NOMO-1 (cell line): ENCODE measurements around the gene LPIN1.

Experiments
- DNase-seq, 2 experiments: peaks; one replicate each; lab custom pipeline; 2025; ENCODE audit not compliant: unreplicated experiment in 2 of 2; lab: John Stamatoyannopoulos, UW

LPIN1 gene

GRCh38 chr2:11778416-11778815 is 32.0 kb downstream of the LPIN1 start:
- no peak for DNase-seq

DNA sequence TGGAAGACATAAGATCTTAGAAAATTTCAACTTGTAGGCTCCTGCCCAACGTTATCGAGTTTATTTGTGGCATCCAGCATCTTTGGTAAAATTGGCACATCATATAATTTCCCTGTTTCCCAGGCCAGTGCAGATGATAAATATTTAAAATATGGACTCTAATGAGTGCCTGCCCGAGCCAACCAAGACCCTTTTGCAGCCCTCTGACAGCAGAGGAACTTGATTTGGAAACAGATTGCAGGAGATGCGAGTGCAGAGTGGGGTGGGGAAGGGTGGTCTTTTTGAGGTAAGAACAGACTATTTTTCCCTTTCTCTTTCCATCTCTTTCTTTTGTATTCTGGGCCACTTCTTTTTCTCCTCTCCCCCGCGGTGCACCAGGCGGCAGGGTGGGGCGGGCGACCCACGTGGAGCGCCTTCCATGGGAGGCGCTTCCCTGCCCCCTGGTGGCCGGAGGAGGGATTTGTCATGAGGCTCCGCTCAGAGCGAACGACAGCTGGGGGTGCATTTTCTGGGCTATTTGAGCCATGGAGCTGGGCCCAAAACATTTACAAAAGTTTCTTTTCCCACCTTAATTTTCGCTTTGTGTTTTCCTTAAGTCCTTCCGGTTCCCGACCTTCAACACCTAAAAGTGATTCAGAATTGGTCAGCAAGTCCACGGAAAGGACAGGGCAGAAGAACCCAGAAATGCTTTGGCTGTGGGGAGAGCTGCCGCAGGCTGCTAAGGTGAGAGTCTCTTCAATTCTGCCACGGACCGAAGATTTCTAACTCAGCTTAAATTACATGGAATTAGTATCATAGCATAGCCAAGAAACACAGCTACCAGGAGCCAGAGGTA is 32.7 kb downstream of the LPIN1 start:
- DNase-seq = peak; percentile 56

GRCh38 chr2:11781602-11782001 is 35.2 kb downstream of the LPIN1 start:
- no peak for DNase-seq

DNA sequence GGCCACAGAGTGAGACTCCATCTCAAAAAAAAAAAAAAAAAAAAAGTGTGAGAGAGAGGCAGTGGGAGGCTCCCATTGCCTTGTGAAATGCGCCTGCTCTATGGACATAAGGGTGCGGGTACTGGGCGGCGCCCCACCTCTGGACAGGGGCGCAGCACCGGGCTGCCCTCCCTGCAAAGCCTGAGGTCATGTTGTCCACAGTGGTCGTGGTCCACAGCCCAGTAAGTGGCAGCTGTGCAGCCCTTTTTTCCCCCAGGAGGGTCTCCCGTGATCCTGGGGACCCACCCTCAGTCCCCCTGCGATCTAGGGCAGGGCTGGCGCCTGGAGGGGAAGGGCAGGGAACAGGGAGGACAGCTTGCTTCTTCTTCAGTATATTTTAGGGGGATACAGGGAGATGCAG is 37.8 kb downstream of the LPIN1 start:
- no peak for DNase-seq

DNA sequence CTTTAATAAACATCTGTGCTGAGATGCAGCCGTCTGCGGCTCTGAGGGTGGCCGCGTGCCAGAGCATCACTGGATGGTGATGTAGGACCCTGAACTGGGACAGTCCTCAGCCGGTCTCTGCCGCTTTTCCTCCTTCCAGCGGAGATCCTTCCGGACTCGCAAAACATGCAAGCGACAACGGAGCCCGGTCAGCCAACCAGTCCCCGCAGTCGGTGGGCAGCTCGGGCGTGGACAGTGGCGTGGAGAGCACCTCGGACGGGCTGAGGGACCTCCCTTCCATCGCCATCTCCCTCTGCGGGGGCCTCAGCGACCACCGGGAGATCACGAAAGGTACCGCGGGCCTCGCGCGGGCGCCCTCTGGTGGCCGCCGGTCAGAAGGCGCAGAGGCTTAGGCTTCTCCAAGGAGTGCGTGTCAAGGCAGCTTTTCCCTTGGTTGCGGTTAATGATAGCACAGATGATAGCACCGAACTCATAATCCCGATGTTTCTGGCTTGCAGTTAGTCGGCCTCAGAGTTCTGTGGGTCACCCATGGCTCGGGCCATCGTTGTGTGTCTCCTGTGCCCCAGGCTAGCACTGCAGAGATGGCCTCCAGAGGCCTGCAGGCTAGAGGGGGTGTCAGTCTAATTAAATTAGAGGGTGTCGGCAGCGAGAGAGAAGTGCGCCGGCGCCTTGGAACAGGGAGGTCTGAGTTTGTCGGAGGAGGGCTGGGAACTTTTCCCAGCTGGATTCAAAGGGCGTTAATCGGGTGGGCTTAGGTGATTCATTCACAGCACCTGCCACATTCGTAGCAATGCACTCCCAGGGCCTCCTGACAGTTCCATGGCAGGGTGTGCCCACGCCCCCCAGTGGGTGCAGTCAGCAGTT is 38.5 kb downstream of the LPIN1 start:
- no peak for DNase-seq

DNA sequence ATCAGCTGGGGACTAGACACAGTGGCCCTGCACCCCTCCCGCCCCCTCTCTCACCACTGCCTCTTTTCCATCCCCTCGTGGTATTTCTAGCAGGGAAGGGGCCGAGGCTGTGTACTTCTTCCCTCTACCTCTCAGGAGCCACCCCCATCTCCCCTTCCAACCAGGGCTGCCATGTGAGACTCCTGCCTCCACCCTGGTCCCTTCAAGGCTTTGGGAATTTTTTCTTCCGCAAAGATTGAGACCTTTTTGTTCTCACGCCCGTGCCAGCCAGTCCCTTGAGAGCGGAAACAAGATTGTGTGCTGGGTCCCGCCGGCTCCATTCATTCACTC is 39.1 kb downstream of the LPIN1 start:
- no peak for DNase-seq

DNA sequence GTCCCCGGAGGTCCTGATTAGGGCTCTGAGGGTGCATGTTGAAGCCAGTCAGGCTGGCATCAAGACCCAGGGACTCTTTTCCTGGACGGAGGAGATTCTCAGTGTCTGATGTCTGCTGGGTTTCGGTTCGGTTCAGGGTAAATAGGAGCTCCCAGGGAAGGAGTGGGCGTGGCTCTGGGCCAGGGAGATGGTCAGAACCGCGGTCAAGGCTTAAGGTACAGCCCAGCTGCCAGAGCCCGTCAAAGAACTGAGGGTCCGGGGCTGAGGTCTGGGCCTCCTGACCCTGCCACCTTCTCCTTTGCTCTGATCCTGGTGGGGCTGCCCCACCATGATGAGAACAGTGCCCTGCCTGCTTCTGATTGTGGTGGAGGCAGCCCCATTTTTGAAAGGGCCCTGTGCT is 39.8 kb downstream of the LPIN1 start:
- DNase-seq = no peak

DNA sequence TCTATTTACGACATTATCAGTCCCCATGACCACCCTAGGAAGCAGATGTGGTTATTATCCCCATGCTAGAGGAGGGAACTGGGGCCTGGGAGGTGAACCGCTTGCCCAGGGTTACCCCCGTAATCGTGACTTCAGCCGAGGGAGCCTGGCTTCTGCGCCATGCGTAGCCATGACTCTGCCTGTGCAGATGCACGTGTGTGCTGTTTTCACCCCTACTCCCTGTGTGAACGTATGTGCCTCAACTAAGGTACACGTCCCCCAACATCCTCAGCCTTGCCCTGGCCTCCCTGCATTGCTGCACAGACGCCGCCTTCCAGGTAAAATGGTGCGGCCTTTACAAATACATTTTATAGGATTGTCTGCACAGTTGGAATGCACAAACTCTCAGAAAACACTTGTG is 40.2 kb downstream of the LPIN1 start:
- no peak for DNase-seq

DNA sequence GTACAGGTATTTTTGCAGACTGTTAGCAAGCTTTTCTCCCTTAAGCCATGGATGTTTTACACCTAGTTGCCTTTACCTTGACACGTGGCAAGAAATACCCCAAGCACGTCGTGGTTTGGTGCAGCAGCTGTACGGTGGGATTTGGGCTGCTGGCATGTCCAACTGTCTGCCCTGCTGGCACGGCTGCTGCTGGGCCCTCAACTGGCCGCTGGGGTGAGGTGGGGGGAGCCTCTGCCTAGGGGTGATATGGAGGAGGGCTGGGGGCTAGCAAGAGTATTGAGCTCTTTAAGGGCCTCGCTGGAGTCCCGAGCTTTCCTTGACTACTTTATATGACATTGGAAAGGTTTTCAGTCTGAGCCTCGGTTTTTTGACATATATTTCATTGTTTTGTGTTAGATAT is 41.6 kb downstream of the LPIN1 start:
- no peak for DNase-seq

GRCh38 chr2:11788461-11789124 is 42.2 kb downstream of the LPIN1 start:
- DNase-seq = no peak

DNA sequence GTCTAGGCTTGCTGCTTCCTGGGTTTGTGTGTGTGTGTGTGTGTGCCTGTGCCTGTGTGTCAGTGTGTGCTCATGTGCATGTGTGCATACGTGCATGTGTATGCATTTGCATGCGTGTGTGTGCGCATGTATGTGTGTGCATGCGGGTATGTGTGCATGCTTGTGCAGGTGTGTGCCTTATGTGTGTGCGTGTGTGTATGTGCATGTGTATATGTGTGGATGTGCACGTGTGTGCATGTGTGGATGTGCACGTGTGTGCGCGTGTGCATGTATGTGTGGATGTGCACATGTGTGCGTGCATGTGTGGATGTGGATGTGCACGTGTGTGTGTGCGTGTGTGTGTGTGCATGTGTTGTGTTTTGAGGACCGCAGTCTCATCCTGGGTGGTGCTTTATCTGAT is 42.8 kb downstream of the LPIN1 start:
- DNase-seq = no peak

- DNase-seq = no peak
Observed at GRCh38 chr2:11790228-11790627, 43.8 kb downstream of the LPIN1 start.

DNA sequence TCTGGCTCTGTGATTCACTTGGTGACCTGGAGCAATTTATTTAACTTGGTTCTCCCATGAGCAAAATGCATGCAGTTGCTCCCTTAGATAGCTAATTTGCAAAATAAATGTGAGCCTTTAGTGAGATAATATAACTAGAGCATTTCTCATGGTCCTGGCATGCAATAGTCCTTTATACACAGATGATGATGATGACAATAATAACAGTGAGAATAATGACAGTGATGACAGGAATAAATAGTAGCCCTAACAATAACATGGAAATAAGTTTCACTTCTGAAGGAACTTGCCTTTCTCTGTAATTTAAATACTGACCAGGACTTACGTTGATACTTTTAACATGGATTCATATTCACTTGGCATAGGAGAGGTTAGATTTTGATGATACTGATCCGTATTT is 49.2 kb downstream of the LPIN1 start:
- no peak for DNase-seq

- no peak for DNase-seq
Observed at GRCh38 chr2:11796190-11797171, 50.0 kb downstream of the LPIN1 start.

DNA sequence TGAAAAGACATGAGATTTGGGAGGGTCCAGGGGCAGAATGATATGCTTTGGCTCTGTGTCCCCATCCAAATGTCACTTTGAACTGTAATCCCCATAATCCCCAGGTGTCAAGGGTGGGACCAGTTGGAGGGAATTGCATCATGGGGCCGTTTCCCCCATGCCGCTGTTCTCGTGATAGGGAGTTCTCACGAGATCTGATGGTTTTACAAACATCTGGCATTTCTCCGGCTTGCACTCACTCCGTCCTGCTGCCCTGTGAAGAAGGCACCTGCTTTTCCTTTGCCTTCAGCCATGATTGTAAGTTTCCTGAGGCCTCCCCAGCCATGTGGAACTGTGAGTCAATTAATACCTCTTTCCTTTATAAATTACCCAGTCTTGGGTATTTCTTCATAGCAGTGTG is 51.4 kb downstream of the LPIN1 start:
- no peak for DNase-seq

GRCh38 chr2:11798701-11799435 is 52.4 kb downstream of the LPIN1 start:
- peak; percentile 81 to 86 for DNase-seq

- no peak for DNase-seq
Observed at GRCh38 chr2:11799826-11800225, 53.4 kb downstream of the LPIN1 start.

- DNase-seq = no peak
Observed at GRCh38 chr2:11802782-11803191, 56.4 kb downstream of the LPIN1 start.

DNA sequence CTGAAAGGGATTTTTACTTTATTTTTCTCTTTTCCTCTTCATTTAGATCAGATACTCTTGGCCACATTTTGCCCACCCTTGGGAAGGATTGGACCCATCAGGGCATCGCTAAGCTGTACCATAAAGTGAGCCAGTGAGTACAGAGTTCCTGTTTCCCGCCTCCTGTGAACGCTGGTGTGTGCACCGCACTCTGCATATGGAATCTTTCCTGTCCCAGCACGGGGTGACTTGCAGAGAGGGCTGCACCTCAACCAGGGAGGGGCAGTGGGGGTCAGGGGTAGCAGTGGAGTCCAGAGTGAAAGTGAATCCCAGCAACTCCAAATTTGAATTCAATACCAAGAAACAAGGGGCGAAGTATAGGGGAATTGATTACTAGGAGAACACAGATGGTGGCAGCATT is 58.6 kb downstream of the LPIN1 start:
- DNase-seq = no peak

- no peak for DNase-seq
Observed at GRCh38 chr2:11805920-11806319, 59.5 kb downstream of the LPIN1 start.
